Prostate gland (tissue), 2 donors: ENCODE data around the gene OTOP3.

ENCODE experiments used
- CTCF ChIP-seq, 4 experiments: fragments of 200-600 bp in 2 of 4; fragments of 450-650 bp in 2 of 4; sonication (generic) in 2 of 4; IDR thresholded peaks; 1 replicate in 3 of 4; 2 replicates in 1 of 4; pipeline ENCODE4 v1.5.1; 2016 to 2019; ENCODE audit warnings: antibody characterized with exemption in 4 of 4, mild to moderate bottlenecking in 2 of 4, moderate library complexity in 2 of 4
- POLR2A ChIP-seq: fragments of 450-650 bp; IDR thresholded peaks from one replicate; pipeline ENCODE4 v1.6.1; 2016; ENCODE audit warnings: antibody characterized with exemption, mild to moderate bottlenecking
- POLR2AphosphoS5 ChIP-seq: sonication (generic); formaldehyde crosslinking; IDR thresholded peaks from one replicate; pipeline ENCODE4 v1.6.1; 2017; ENCODE audit warnings: antibody characterized with exemption

GRCh38 chr17:74943808-74944522, 8.3 kb downstream of the OTOP3 start:
- TF ChIP-seq CTCF (IDR thresholded peaks at IDR 0.05), result no peak
- TF ChIP-seq POLR2A, result no peak
- no peak for TF ChIP-seq POLR2AphosphoS5
